Activated naive CD4-positive, alpha-beta T cell treated with anti-CD3 and anti-CD28 coated beads for 36 hours (primary cell): ENCODE data around the gene PCBP4. TPM values are rescaled to one million over a fixed set of nuclear protein-coding genes. Genes with fewer than 3 reads are reported as not detected.

Experiments
- CTCF ChIA-PET: fragments of 350-600 bp; sonication (Branson Sonifier 250); formaldehyde crosslinking; loops from one replicate; lab custom pipeline; 2021; ENCODE audit warnings: antibody characterized with exemption; lab: Charles Lee
- DNase-seq: peaks from one replicate; pipeline ENCODE4 v3.0.0-alpha.2; 2020
- H3K27ac Mint-ChIP-seq: one replicate; pipeline ENCODE4 v1.8.0; 2021; ENCODE audit warnings: mild to moderate bottlenecking, mixed read lengths
- H3K27me3 Mint-ChIP-seq: one replicate; pipeline ENCODE4 v1.8.0; 2021; ENCODE audit warnings: low read depth, mixed read lengths
- H3K36me3 Mint-ChIP-seq: one replicate; pipeline ENCODE4 v1.8.0; 2021; ENCODE audit warnings: low read depth, mixed read lengths
- H3K4me1 Mint-ChIP-seq: one replicate; pipeline ENCODE4 v1.8.0; 2021; ENCODE audit warnings: low read depth, mixed read lengths
- H3K4me3 Mint-ChIP-seq: one replicate; pipeline ENCODE4 v1.8.0; 2021; ENCODE audit warnings: mild to moderate bottlenecking, moderate library complexity, mixed read lengths
- H3K9me3 Mint-ChIP-seq: one replicate; pipeline ENCODE4 v1.8.0; 2021; ENCODE audit warnings: mixed read lengths
- intact Hi-C: fragments of 100-400 bp; cut with micrococcal nuclease; formaldehyde crosslinking; loops from one replicate; pipeline ENCODE4 v1.15.1; 2023
- total RNA-seq, 2 experiments: library from RNA; stranded (reverse); gene quantifications; one replicate each; pipeline ENCODE4 v1.2.3, GENCODE V29; 2021

The PCBP4 gene
- total RNA-seq, 2 experiments from 2014 or later, result 8.9 to 9.1 TPM

GRCh38 chr3:51982352-51982837 lies 15.1 kb upstream of the PCBP4 start:
- Mint-ChIP-seq H3K4me3 (peak overlapping the region; percentile 95), H3K27me3 (no peaks in the 10 kb centered on the region), H3K36me3 (peaks cover 2% of the 10 kb centered on the region), H3K9me3 (no peaks in the 10 kb centered on the region), H3K4me1 (peaks cover 30% of the 10 kb centered on the region), H3K27ac (peak overlapping the region; percentile 91)
- DNase-seq, result peak; percentile 53
- intact Hi-C loops, result loop anchor here (5.0 kb wide), 2 partner anchors 305 to 555 kb away; partner anchors contain the start of genes GLYCTK and UQCC5
- CTCF ChIA-PET, result interaction anchor here (0.7 to 3.9 kb wide), 12 partner anchors 9 to 357 kb away, joined by 3 to 40 read pairs (median 4); partner anchors contain the start of genes ABHD14B, PARP3 and RRP9

GRCh38 chr3:51980253-51980652 lies 13.0 kb upstream of the PCBP4 start:
- DNase-seq, result no peak
- H3K36me3 Mint-ChIP-seq, result peaks cover 2% of the 10 kb centered on the region
- H3K4me3 Mint-ChIP-seq, result no peak overlapping the region
- no peaks in the 10 kb centered on the region for H3K9me3 Mint-ChIP-seq
- H3K4me1 Mint-ChIP-seq, result peaks cover 44% of the 10 kb centered on the region
- no peak overlapping the region for H3K27ac Mint-ChIP-seq
- CTCF ChIA-PET, result no interaction called here
- no peaks in the 10 kb centered on the region for H3K27me3 Mint-ChIP-seq
- intact Hi-C loops, result loop anchor here (5.0 kb wide), 2 partner anchors 307 to 557 kb away; partner anchors contain the start of genes GLYCTK and UQCC5

- Mint-ChIP-seq H3K36me3 (peaks cover 4% of the 10 kb centered on the region), H3K27ac (no peak overlapping the region), H3K27me3 (no peaks in the 10 kb centered on the region), H3K9me3 (no peaks in the 10 kb centered on the region), H3K4me1 (peaks cover 42% of the 10 kb centered on the region), H3K4me3 (no peak overlapping the region)
- CTCF ChIA-PET, result interaction anchor here (0.8 kb wide), 1 partner anchor 36 kb away, joined by 3 read pairs; no protein-coding TSS in a partner anchor
- intact Hi-C loops, result loop anchor here (5.0 to 10.0 kb wide), 2 partner anchors 476 to 583 kb away; partner anchors contain the start of genes DCAF1 and RBM15B
- no peak for DNase-seq
Observed at GRCh38 chr3:51978143-51978502, 10.9 kb upstream of the PCBP4 start.

- Mint-ChIP-seq H3K36me3 (peaks cover 4% of the 10 kb centered on the region), H3K4me3 (no peak overlapping the region), H3K4me1 (peaks cover 40% of the 10 kb centered on the region), H3K27me3 (no peaks in the 10 kb centered on the region), H3K27ac (peak overlapping the region; percentile 11), H3K9me3 (no peaks in the 10 kb centered on the region)
- DNase-seq, result peak; percentile 39
- intact Hi-C loops, result loop anchor here (5.0 to 10.0 kb wide), 2 partner anchors 475 to 583 kb away; partner anchors contain the start of genes DCAF1 and RBM15B
- CTCF ChIA-PET, result interaction anchor here (0.7 to 0.8 kb wide), 2 partner anchors 35 kb away, joined by 3 read pairs; no protein-coding TSS in a partner anchor
Observed at GRCh38 chr3:51977446-51978142, 10.3 kb upstream of the PCBP4 start.

GRCh38 chr3:51975852-51976549 lies 8.7 kb upstream of the PCBP4 start:
- peak overlapping the region; percentile 77 for H3K4me3 Mint-ChIP-seq
- CTCF ChIA-PET, result interaction anchor here (1.4 kb wide), 1 partner anchor 16 kb away, joined by 3 read pairs; no protein-coding TSS in a partner anchor
- intact Hi-C loops, result loop anchor here (2.0 to 10.0 kb wide), 4 partner anchors 19 to 581 kb away; partner anchors contain the start of genes DCAF1, DUSP7 and RBM15B
- peaks cover 36% of the 10 kb centered on the region for H3K4me1 Mint-ChIP-seq
- DNase-seq, result peak; percentile 29
- H3K9me3 Mint-ChIP-seq, result no peaks in the 10 kb centered on the region
- H3K27ac Mint-ChIP-seq, result no peak overlapping the region
- H3K36me3 Mint-ChIP-seq, result peaks cover 2% of the 10 kb centered on the region
- H3K27me3 Mint-ChIP-seq, result no peaks in the 10 kb centered on the region

GRCh38 chr3:51974963-51975851 lies 8.0 kb upstream of the PCBP4 start, which contains the start of gene ABHD14A:
Gene ABHD14A (plus strand): TSS chr3:51975064. CDS start chr3:51975136, 72 bp downstream.
- peak; percentile 70 for DNase-seq
- peak within 1 kb of the TSS; percentile 99 for H3K4me3 Mint-ChIP-seq
- H3K27ac Mint-ChIP-seq, result peak within 1 kb of the TSS; percentile 97
- peaks cover 4% of the 10 kb centered on the region for H3K36me3 Mint-ChIP-seq
- CTCF ChIA-PET, result interaction anchor here (1.4 to 2.1 kb wide), 2 partner anchors 13 to 17 kb away, joined by 3 to 11 read pairs; no protein-coding TSS in a partner anchor
- intact Hi-C loops, result loop anchor here (1.0 to 10.0 kb wide), 7 partner anchors 8 to 580 kb away; partner anchors contain the start of genes ACY1, DCAF1, DUSP7 and PARP3
- H3K4me1 Mint-ChIP-seq, result peaks cover 37% of the 10 kb centered on the region
- H3K27me3 Mint-ChIP-seq, result no peaks in the 10 kb centered on the region
- no peaks in the 10 kb centered on the region for H3K9me3 Mint-ChIP-seq

- Mint-ChIP-seq H3K36me3 (peaks cover 4% of the 10 kb centered on the region), H3K4me1 (peaks cover 39% of the 10 kb centered on the region), H3K27me3 (no peaks in the 10 kb centered on the region), H3K4me3 (peak overlapping the region; percentile 99), H3K27ac (peak overlapping the region; percentile 97), H3K9me3 (no peaks in the 10 kb centered on the region)
- CTCF ChIA-PET, result interaction anchor here (0.6 to 3.1 kb wide), 7 partner anchors 8 to 802 kb away, joined by 3 to 40 read pairs (median 6); partner anchors contain the start of genes ACY1, PARP3, RPL29 and RRP9
- no peak for DNase-seq
- intact Hi-C loops, result loop anchor here (1.0 to 10.0 kb wide), 6 partner anchors 9 to 580 kb away; partner anchors contain the start of genes ACY1, DUSP7, PARP3 and RBM15B
Observed at GRCh38 chr3:51974277-51974962, 7.2 kb upstream of the PCBP4 start.

GRCh38 chr3:51971350-51971749 lies 4.1 kb upstream of the PCBP4 start:
- Mint-ChIP-seq H3K27ac (no peak overlapping the region), H3K4me1 (peaks cover 41% of the 10 kb centered on the region), H3K27me3 (no peaks in the 10 kb centered on the region), H3K4me3 (peak overlapping the region; percentile 21), H3K36me3 (peaks cover 4% of the 10 kb centered on the region), H3K9me3 (no peaks in the 10 kb centered on the region)
- CTCF ChIA-PET, result interaction anchor here (1.2 to 3.3 kb wide), 2 partner anchors 16 to 29 kb away, joined by 3 to 21 read pairs; partner anchors contain the start of genes GPR62, PARP3 and RRP9
- intact Hi-C loops, result loop anchor here (10.0 kb wide), 1 partner anchor 577 kb away; the partner anchor contains the start of gene RBM15B
- no peak for DNase-seq

- H3K4me3 Mint-ChIP-seq, result no peak overlapping the region
- CTCF ChIA-PET, result interaction anchor here (1.2 to 3.3 kb wide), 3 partner anchors 12 to 29 kb away, joined by 3 to 21 read pairs (median 4); partner anchors contain the start of genes ACY1, GPR62, PARP3 and RRP9
Observed at GRCh38 chr3:51970606-51971300, 3.5 kb upstream of the PCBP4 start.

GRCh38 chr3:51969841-51970240 lies 2.6 kb upstream of the PCBP4 start:
- Mint-ChIP-seq H3K4me1 (peaks cover 34% of the 10 kb centered on the region), H3K27ac (no peak overlapping the region), H3K27me3 (no peaks in the 10 kb centered on the region), H3K9me3 (no peaks in the 10 kb centered on the region), H3K36me3 (peaks cover 4% of the 10 kb centered on the region), H3K4me3 (no peak overlapping the region)
- intact Hi-C loops, result loop anchor here (10.0 kb wide), 1 partner anchor 575 kb away; the partner anchor contains the start of gene RBM15B
- DNase-seq, result no peak
- CTCF ChIA-PET, result interaction anchor here (0.6 to 3.3 kb wide), 4 partner anchors 13 to 88 kb away, joined by 3 to 21 read pairs (median 4); partner anchors contain the start of genes ACY1, PARP3 and RRP9

More at GRCh38 chr3:51970606-51971300, 3.5 kb upstream of the PCBP4 start:
- Mint-ChIP-seq H3K9me3 (no peaks in the 10 kb centered on the region), H3K27ac (no peak overlapping the region), H3K27me3 (no peaks in the 10 kb centered on the region), H3K36me3 (peaks cover 4% of the 10 kb centered on the region), H3K4me1 (peaks cover 41% of the 10 kb centered on the region)
- DNase-seq, result no peak
- intact Hi-C loops, result loop anchor here (10.0 kb wide), 1 partner anchor 576 kb away; the partner anchor contains the start of gene RBM15B
